GM18517 (cell line): ENCODE measurements around the gene MMAA.
"Not testable (repeated sequence)": the region's sequence is repeated elsewhere in the genome, so short reads cannot be mapped to it uniquely, and the experiment has no call there.

ENCODE experiments used
- ATAC-seq: cut with Tn5 transposase; IDR thresholded peaks from one replicate; pipeline ENCODE4 v1.9.1; 2021; ENCODE audit warnings: mild to moderate bottlenecking, moderate library complexity; ENCODE audit not compliant: unreplicated experiment

Gene MMAA

DNA sequence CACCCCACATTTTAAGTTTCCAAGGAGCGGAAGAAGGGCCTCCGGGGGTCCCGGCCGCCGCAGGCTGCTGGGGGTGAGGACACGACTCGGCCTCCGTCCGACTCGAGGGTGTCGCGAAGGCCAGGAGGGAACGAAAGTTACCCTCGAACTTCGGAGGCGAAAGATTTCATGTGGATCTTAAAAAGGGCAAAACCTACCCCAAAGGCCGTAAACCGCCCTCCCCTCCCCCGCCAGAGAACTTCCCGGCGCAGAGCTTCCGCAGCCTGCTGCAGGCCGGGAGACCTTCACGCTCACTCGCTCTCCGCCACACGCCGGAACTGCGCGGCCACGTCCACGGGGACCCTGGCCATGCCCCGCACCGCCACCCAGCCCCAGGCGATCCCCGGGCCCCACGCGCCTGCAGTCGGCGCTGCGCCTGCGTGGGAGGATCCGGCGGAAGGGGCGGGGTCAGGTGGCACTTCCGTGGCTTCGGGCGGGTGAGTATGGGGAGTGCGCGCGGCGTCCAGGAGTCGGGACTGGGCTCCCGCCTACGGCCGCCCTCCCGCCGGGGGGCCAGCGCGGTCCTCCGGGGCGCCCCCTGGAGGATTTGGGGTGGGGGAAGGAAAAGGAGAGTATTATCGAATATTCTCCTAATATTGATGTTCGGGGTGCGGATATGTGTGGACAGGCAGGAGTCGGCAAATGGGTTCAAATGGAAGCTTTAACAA is at the start of gene MMAA:
TSS of gene MMAA (plus strand) at position 454 of the 707 bp plus-strand sequence. CDS start 19,755 bp downstream, outside the sequence.
- ATAC-seq, result peak; percentile 73

- ATAC-seq, result not testable (repeated sequence)
These were observed 44.6 kb upstream of the MMAA start for GRCh38 chr4:145574546-145574945.

- no peak for ATAC-seq
These were observed 38.3 kb upstream of the MMAA start for GRCh38 chr4:145580906-145581305.

DNA sequence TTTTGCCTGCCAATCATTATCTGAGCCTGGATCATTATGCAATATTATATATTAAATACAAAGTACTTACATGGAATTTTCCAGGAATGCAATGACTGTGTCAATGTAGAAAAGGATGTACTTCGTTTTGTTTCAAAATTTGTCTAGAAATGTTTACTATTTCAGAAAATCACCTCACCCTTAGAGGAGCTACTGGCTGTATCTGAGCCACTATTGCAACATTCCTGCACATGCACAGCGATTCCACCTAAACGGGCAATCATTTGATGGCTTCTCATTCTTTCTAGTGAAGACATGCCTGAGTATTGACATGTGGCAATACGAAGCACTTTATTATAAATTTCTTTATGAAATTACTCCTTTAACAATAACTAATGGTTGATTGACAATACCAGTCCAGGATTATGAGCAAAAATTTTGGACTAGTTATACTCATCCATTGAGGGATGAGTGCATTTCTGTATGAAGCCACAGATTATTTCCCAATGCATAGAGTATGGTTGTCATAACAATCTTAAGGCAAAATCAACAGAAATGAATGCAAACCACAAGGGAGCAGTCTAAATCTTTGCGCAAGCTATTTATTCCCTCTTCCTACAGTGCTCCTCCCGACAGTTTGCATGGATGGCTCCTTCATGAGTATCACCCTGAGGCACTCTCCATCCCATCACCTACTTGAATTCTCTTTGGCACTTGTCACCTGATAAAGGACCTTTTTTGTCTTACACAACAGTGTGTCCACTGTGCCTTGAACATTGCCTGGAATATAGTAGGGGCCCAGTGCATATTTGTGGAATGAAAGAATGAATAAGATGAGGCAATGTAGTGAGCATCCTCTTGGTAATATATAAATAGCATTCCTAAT is 35.8 kb upstream of the MMAA start:
- ATAC-seq, result no peak

DNA sequence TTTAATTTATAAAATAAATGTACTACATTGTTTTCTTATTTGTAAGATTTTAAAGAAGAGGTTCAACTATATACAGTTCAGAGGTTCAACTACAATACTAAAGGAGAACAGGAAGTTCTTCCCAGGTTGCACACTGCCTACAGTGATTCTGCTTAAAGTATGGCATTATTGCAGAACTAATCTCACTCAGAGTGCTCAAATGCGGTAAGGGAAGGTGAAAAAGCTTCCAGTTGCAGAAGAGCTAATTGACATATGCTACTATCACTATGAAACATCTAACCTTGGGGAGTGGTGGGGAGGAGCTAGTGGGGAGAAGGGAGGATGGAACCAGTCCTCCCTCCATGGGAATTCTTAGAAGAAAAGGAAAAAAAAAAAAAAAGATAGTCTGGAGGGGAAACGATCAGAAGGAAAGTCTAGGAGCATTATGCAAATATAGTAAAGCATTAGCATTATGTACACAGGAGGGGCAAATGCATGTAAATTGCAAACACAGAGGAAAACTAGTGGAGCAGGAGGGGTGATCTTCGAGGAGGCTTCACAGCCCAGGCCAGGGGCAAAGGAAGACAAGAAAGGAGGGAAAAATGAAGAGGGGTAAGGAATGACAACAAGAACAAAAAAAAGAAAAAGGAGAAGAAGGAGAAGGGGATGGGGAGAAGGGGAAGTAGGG is 32.0 kb upstream of the MMAA start:
- no peak for ATAC-seq

- ATAC-seq, result not testable (repeated sequence)
These were observed 29.8 kb upstream of the MMAA start for GRCh38 chr4:145589381-145589780.

DNA sequence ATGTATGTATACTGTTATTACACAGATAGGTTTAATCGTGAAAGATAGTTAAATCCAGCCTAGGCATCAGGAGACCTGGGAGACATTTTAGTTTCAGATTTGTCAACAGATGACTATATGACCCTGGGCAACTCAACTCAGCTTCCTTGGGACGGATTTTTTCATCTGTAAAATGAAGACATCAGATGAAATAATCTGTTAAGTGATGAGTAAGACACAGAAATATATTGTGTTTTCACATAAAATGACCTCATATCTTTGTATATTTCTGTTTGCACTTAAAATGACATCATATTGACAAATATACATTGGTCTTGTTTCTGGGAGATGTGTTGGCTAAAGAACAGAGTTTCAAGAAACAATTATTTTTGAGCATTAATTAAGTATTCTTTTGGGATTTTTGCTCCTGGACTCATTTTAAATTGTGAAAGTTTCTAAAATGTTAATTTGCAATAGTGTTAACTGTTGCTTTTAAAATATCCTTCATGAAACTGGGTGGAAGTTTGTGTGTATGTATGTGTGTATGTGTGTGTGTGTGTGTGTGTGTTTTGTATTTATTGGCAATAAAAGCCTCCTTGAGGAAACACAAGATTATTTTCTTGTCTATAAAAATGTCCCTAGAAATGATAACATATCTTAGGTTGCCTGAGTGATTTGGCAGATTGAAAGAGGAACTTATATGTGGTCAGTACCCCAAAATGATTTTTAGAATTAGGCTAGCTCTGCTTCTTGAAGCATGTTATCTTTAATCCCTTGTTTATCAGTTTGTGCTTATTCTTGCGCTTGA is 29.1 kb upstream of the MMAA start:
- ATAC-seq, result no peak

DNA sequence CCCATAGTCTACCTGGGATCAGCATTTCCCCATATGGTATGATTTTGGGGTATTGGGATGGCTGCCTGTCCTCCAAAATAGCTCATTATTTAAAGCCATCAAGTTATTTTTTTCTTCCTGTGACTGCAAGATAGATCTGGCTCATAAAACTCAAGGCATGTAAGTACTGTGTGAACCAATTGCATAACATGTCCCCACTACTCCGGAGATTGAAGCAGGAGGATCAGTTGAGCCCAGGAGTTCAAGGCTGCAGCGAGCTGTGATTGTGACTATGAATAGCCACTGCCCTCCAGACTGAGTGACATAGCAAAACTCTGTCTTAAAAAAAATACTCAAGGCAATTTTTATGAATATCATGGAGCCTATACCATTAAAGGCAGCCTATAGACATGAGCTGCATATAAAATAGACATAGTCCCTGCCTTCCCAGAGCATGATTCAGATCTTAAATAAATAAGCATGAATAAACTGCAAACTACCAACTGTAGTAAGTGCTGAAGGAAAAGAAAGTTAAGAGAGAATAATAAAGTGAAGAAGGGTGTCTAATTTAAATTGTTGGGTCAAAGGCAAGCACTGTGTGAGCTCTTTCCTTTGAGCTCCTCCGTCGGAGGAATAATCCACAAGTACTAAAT is 16.9 kb upstream of the MMAA start:
- no peak for ATAC-seq

DNA sequence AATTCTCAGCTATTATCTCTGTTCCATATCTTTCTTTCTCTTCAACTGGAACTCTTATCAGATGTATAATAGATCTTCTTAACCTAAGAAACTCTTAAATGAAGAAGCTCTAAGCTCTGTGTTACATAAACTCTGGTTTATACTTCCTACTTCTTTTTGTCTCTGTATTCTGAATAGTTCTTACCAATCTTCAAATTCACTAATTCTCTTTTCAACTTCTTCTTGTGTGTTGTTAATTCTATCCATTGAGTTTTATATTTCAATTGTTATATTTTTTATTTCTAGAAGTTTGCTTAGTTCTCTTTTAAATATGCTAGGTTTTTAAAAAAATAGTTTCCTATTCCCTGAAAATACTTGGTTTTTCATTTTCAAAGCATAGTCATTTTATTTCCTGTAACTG is 13.2 kb upstream of the MMAA start:
- no peak for ATAC-seq

- peak; percentile 83 for ATAC-seq
These were observed 9.4 kb upstream of the MMAA start for GRCh38 chr4:145609481-145610427.

DNA sequence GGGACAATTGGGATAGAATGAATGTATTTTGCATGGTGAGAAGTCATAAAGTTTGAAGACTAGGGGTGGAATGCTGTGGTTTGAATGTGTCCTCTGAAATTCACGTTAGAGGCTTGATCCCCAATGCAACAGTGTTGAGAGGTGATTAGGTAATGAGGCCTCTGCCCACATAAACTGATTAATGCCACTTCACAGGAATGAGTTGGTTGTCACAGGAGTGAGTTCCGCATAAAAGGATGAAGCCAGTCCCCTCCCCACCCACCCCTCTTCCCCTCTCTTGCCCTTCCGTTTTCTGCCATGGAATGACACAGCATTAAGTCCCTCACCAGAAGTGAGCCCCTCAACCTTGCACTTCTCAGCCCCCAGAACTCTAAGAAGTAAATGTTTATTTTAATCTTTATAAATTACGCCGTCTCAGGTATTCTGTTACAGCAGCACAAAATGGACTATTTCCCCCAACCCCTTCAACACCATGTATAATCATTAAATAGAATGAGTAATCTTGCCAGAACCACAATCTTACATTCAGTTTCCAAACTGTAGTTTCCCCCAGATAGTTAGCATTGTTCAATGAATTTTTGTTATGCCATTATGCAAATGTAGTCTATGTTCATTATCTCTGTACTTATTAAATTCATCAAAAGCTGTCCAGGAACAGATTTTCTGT is 5.5 kb upstream of the MMAA start:
- peak; percentile 36 for ATAC-seq

DNA sequence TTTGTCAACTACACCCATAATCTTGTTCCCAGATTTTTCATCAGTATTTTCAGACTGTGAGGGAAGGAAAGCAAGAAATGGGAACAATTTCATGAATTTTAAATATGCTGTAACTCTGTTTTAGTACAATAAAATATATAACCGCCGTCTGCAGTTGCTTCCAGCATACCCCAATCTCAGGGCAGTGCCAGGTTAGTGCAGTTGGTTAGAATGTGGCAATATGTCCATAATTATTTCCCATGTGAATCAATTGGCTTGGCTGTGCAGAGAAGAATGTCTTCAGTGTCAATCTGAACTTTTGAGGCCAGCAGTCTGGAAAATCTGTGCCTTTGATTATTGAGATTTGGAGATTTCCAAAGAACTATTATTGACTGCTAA is 5.0 kb upstream of the MMAA start:
- no peak for ATAC-seq

- no peak for ATAC-seq
These were observed 814 bp upstream of the MMAA start for GRCh38 chr4:145618210-145618931.

DNA sequence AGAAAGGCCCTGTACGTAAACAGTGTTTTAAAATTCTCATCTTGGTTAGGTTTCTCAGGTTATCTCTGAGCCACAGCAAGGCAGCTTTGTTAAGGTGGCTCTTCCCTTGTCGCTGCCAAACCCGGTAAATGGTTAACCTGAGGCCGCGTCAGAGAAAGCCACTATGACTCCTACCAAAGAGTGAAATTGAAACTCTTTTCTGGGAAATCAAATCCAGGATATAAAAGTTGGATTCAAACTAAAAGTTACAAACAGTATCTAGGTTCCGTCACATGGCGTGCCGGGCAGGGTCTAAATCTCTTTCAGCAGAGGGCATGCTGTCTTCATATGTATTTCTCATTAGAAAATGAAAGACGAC is 433 bp downstream of the MMAA start:
- ATAC-seq, result peak; percentile 53

DNA sequence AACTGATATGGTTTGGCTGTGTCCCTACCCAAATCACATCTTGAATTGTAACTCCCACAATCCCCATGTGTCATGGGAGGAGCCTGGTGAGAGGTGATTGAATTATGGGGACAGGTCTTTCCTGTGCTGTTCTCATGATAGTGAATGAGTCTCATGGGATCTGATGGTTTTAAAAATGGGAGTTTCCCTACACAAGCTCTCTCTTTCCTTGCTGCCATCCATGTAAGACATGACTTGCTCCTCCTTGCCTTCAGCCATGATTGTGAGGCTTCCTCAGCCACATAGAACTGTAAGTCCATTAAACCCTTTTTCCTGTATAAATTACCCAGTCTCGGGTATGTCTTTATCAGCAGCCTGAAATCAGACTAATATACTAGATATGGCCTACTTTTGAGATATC is 2.9 kb downstream of the MMAA start:
- not testable (repeated sequence) for ATAC-seq

DNA sequence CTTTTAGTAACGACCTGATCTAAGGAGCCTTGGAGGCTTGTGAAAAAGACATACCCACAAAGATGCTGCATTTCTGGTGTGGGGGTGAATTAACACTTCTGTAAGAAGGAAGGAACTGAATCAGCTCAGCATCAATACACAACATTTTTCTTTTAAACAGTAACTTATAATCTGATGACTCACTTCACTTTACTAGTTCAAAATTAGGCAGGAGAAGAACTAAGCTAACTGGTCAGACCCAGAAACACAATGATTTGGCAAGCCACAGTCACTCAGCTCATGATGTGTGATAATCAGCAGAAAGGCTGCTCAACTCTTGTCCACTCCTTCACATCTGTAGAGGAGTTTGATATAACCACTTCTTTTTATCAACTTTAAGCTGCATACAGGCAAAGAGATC is 4.6 kb downstream of the MMAA start:
- peak; percentile 44 for ATAC-seq

DNA sequence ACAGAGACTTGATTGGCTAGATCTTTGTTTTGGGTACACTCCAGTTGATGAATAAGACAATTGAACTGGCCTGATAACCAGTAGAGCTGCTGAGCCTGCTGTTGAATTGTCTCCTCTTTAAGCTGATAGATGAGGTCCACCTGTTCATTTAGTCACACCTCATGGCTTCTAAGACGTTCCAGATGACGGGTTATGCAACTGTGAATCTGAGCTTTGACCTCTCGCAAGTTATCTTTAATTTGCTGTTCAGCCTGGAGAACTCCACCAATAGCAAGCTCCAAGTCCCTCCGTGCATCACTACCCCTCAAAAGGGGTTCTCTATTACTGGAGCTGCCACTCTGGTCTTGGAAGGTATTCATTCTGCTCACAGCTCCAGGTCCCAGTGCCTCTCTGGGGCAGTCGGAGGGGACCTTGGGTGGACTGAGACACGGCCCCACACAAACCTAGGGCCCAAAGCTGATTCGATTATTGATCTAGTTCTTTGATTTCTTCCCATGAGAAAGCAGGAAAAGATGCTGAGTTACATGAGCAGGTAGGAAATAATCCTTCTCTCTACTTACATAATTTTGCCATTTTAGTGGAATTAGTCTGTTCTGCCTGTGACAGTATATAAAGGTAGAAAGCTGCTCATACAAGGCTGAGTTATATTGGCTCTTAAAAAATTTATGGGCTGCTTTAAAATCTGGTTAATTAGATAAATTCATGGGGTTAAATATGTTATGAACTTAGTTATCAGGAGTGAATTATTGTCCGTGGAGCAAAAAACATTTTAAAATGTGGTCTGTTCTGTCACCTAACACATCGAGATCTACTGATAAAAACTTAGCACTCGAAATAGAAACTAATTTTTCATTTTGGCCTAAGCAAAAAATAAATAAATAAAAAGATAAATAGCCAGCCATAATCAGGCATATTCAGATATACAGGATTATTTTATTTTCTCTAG is 6.8 kb downstream of the MMAA start:
- peak; percentile 35 for ATAC-seq
